ENCODE results near the gene MCU. TPM values are rescaled to one million over a fixed set of nuclear protein-coding genes. Genes with fewer than 3 reads are reported as not detected.

The MCU gene
- total RNA-seq, 1 experiment from 2014 or later = 19.2 TPM

- Mint-ChIP-seq H3K4me1 (ENCODE audit: insufficient read depth, unreplicated experiment) (no peaks in the 10 kb centered on the region), H3K4me3 (ENCODE audit: unreplicated experiment) (no peak overlapping the region), H3K36me3 (ENCODE audit: insufficient read depth, unreplicated experiment) (no peaks in the 10 kb centered on the region), H3K27ac (ENCODE audit: low read depth, unreplicated experiment) (no peak overlapping the region), H3K9me3 (ENCODE audit: unreplicated experiment) (peaks cover 7% of the 10 kb centered on the region), H3K27me3 (ENCODE audit: insufficient read depth, unreplicated experiment) (no peaks in the 10 kb centered on the region)
- ChIA-PET CTCF (interaction anchor here (0.7 to 2.1 kb wide), 2 partner anchors 10 to 693 kb away, joined by 3 to 5 read pairs; no protein-coding TSS in a partner anchor), POLR2A (interaction anchor here (0.9 to 1.0 kb wide), 2 partner anchors 9 to 14 kb away, joined by 3 read pairs; no protein-coding TSS in a partner anchor)
- intact Hi-C loops (cut with micrococcal nuclease) = no loop called here
- no peak for DNase-seq (ENCODE audit: unreplicated experiment)
- no TSS peak for BruUV-seq (replicated peaks)
- no peak for TF ChIP-seq CTCF (IDR thresholded peaks at IDR 0.05; ENCODE audit: unreplicated experiment)
These were observed 33.1 kb upstream of the MCU start for GRCh38 chr10:72658696-72659400.

DNA sequence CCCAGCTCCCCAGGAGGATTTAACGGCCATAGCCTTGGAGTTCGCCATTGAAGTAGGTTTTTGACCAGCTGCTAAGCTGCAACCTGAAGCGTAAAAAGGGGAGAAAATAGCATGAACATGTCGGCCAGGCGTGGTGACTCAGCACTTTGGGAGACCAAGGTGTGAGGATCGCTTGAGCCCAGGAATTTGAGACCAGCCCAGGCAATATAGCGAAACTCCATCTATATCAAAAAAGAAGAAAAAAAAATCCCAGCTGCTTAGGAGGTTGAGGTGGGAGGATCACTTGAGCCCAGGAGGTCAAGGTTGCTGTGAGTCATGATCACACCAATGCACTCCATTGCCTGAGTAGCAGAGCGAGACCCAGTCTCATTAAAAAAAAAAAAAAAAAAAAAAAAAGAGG, 32.2 kb upstream of the MCU start:
- Mint-ChIP-seq H3K27ac (ENCODE audit: low read depth, unreplicated experiment) (no peak overlapping the region), H3K4me1 (ENCODE audit: insufficient read depth, unreplicated experiment) (no peaks in the 10 kb centered on the region), H3K4me3 (ENCODE audit: unreplicated experiment) (no peak overlapping the region), H3K9me3 (ENCODE audit: unreplicated experiment) (peaks cover 7% of the 10 kb centered on the region), H3K36me3 (ENCODE audit: insufficient read depth, unreplicated experiment) (no peaks in the 10 kb centered on the region), H3K27me3 (ENCODE audit: insufficient read depth, unreplicated experiment) (no peaks in the 10 kb centered on the region)
- CTCF ChIA-PET = interaction anchor here (0.6 to 2.1 kb wide), 2 partner anchors 9 to 89 kb away, joined by 3 to 5 read pairs; no protein-coding TSS in a partner anchor
- no TSS peak for BruUV-seq (replicated peaks)
- intact Hi-C loops (cut with micrococcal nuclease) = no loop called here
- POLR2A ChIA-PET = interaction anchor here (1.0 kb wide), 1 partner anchor 9 kb away, joined by 4 read pairs; no protein-coding TSS in a partner anchor
- DNase-seq (ENCODE audit: unreplicated experiment) = no peak
- TF ChIP-seq CTCF (IDR thresholded peaks at IDR 0.05; ENCODE audit: unreplicated experiment) = no peak

DNA sequence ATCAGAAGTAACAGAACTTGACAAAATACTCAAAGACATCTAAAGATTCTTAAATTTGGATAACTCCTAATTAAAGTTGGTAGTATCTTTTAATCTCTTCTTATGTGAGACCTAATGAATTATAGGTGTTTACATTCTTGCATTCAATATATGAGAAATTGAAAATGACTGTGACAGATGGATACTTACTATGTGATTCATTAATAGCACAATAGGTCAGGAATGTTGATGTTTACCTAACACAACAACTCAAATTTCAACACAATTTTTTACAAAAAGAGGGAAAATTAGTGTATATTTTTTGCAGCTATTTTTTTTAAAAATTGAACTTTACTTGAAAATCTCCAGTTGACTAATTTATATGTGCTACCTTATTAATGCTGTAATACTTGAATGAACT, 31.7 kb upstream of the MCU start:
- no peak for DNase-seq (ENCODE audit: unreplicated experiment)
- intact Hi-C loops (cut with micrococcal nuclease) = no loop called here

More for the DNA sequence above, 31.7 kb upstream of the MCU start:
- no TSS peak for BruUV-seq (replicated peaks)
- Mint-ChIP-seq H3K36me3 (ENCODE audit: insufficient read depth, unreplicated experiment) (no peaks in the 10 kb centered on the region), H3K27me3 (ENCODE audit: insufficient read depth, unreplicated experiment) (no peaks in the 10 kb centered on the region), H3K4me3 (ENCODE audit: unreplicated experiment) (no peak overlapping the region), H3K9me3 (ENCODE audit: unreplicated experiment) (peaks cover 7% of the 10 kb centered on the region), H3K27ac (ENCODE audit: low read depth, unreplicated experiment) (no peak overlapping the region), H3K4me1 (ENCODE audit: insufficient read depth, unreplicated experiment) (no peaks in the 10 kb centered on the region)
- ChIA-PET POLR2A (interaction anchor here (1.0 kb wide), 1 partner anchor 8 kb away, joined by 4 read pairs; no protein-coding TSS in a partner anchor), CTCF (interaction anchor here (0.6 kb wide), 1 partner anchor 89 kb away, joined by 3 read pairs; no protein-coding TSS in a partner anchor)
- TF ChIP-seq CTCF (IDR thresholded peaks at IDR 0.05; ENCODE audit: unreplicated experiment) = no peak

Data from MCF 10A (cell line).